Panc1 (cell line): Measurements from ENCODE around the gene LDLRAD4.

ENCODE experiments used
- POLR2AphosphoS5 ChIP-seq: IDR thresholded peaks from 2 replicates; pipeline ENCODE4 v1.6.1; 2012; ENCODE audit warnings: mild to moderate bottlenecking, low read depth, low read length, moderate library complexity
- SIN3A ChIP-seq: IDR thresholded peaks from 2 replicates; pipeline ENCODE4 v1.6.1; 2012; ENCODE audit warnings: low read depth, mild to moderate bottlenecking, low read length, moderate library complexity, borderline replicate concordance; ENCODE audit not compliant: insufficient read depth
- TCF7L2 ChIP-seq: IDR thresholded peaks from 2 replicates; pipeline ENCODE4 v1.6.1; 2011; ENCODE audit warnings: mild to moderate bottlenecking, low read depth, low read length, inconsistent platforms
- TF ChIP-seq, protein P1 (sequence below): fragments of 450-650 bp; IDR thresholded peaks from 2 replicates; pipeline ENCODE4 v1.5.1; 2017; ENCODE audit warnings: mild to moderate bottlenecking
- TF ChIP-seq, protein P2 (sequence below), 2 experiments: IDR thresholded peaks; 2 replicates each; pipeline ENCODE4 v1.6.1; 2011 to 2012; ENCODE audit warnings: low read depth in 2 of 2, control low read depth in 1 of 2, low read length in 1 of 2, mild to moderate bottlenecking in 1 of 2, moderate library complexity in 1 of 2; ENCODE audit not compliant: insufficient read depth in 1 of 2

DNA sequence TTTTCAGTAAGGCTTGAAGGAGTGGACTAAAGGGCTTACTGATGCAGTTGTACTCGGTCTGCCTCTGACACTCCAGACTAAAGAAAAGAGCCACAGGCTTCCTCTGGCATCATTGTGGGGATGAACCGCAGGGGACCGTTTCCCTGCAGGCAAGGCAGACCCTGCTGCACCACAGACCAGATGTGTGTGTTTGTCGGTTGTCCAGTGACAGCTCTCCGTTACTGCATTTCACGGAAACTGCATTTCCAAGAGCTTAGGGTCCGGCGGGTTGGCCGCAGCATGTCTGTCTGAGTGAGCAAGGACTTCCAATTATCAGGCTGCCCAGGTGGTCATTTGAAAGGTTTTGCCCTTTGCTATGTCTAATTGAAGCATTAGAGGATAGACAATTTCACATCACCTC lies 409.7 kb downstream of the LDLRAD4 start:
- TF ChIP-seq, protein P1, sequence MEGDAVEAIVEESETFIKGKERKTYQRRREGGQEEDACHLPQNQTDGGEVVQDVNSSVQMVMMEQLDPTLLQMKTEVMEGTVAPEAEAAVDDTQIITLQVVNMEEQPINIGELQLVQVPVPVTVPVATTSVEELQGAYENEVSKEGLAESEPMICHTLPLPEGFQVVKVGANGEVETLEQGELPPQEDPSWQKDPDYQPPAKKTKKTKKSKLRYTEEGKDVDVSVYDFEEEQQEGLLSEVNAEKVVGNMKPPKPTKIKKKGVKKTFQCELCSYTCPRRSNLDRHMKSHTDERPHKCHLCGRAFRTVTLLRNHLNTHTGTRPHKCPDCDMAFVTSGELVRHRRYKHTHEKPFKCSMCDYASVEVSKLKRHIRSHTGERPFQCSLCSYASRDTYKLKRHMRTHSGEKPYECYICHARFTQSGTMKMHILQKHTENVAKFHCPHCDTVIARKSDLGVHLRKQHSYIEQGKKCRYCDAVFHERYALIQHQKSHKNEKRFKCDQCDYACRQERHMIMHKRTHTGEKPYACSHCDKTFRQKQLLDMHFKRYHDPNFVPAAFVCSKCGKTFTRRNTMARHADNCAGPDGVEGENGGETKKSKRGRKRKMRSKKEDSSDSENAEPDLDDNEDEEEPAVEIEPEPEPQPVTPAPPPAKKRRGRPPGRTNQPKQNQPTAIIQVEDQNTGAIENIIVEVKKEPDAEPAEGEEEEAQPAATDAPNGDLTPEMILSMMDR, result no peak
- TF ChIP-seq, protein P2, sequence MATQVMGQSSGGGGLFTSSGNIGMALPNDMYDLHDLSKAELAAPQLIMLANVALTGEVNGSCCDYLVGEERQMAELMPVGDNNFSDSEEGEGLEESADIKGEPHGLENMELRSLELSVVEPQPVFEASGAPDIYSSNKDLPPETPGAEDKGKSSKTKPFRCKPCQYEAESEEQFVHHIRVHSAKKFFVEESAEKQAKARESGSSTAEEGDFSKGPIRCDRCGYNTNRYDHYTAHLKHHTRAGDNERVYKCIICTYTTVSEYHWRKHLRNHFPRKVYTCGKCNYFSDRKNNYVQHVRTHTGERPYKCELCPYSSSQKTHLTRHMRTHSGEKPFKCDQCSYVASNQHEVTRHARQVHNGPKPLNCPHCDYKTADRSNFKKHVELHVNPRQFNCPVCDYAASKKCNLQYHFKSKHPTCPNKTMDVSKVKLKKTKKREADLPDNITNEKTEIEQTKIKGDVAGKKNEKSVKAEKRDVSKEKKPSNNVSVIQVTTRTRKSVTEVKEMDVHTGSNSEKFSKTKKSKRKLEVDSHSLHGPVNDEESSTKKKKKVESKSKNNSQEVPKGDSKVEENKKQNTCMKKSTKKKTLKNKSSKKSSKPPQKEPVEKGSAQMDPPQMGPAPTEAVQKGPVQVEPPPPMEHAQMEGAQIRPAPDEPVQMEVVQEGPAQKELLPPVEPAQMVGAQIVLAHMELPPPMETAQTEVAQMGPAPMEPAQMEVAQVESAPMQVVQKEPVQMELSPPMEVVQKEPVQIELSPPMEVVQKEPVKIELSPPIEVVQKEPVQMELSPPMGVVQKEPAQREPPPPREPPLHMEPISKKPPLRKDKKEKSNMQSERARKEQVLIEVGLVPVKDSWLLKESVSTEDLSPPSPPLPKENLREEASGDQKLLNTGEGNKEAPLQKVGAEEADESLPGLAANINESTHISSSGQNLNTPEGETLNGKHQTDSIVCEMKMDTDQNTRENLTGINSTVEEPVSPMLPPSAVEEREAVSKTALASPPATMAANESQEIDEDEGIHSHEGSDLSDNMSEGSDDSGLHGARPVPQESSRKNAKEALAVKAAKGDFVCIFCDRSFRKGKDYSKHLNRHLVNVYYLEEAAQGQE (IDR thresholded peaks at IDR 0.05; ENCODE audit: insufficient read depth in 1 of 2, low read depth in 2 of 2, low read length in 1 of 2), result no peak
- no peak for TF ChIP-seq POLR2AphosphoS5
- no peak for TF ChIP-seq SIN3A
- no peak for TF ChIP-seq TCF7L2
